A549 (cell line): ENCODE data around the gene MTSS2. TPM values are rescaled to one million over a fixed set of nuclear protein-coding genes. Genes with fewer than 3 reads are reported as not detected.

Experiments used
- ATAC-seq, 2 experiments: fragments of 200-7000 bp in 1 of 2; fragments of >200 bp in 1 of 2; cut with Nextera tagmentation in 1 of 2; cut with Tn5 transposase in 1 of 2; 3 replicates each; pipeline versions ENCODE4 v1.8.0 to v1.9.1; 2018 to 2020; ENCODE audit warnings: mild to moderate bottlenecking in 1 of 2, moderate library complexity in 1 of 2
- CTCF ChIA-PET: fragments of 300-600 bp; sonication (Branson Sonifier 250); formaldehyde crosslinking; extraction: SDS; loops from one replicate; lab custom pipeline; 2021; ENCODE audit warnings: antibody characterized with exemption, inconsistent platforms; lab: Yijun Ruan, JAX
- POLR2A ChIA-PET: fragments of 350-600 bp; formaldehyde crosslinking; extraction: SDS; loops from one replicate; lab custom pipeline; 2021; ENCODE audit warnings: antibody characterized with exemption, inconsistent platforms; lab: Yijun Ruan, JAX
- DNase-seq, 2 experiments: peaks; one replicate each; pipeline versions ENCODE4 v3.0.0 to v3.0.0-alpha.2; 2011 to 2016; ENCODE audit warnings: low read depth in 1 of 2, low spot score in 1 of 2
- FAIRE-seq: peaks from 2 replicates; lab custom pipeline; 2011; peaks lifted over from hg19 to GRCh38; lab: Jason Lieb, UNC
- H3K27ac ChIP-seq, 2 experiments: fragments of >200 bp; sonication (Bioruptor Twin); formaldehyde crosslinking; 3 replicates each; pipeline ENCODE4 v1.5.1; 2016 to 2017
- H3K4me1 ChIP-seq: fragments of >200 bp; sonication (Bioruptor Twin); formaldehyde crosslinking; 3 replicates; pipeline ENCODE4 v1.6.1; 2016
- H3K4me2 ChIP-seq: fragments of >200 bp; sonication (Bioruptor Twin); formaldehyde crosslinking; 3 replicates; pipeline ENCODE4 v1.6.1; 2016
- H3K4me3 ChIP-seq: fragments of >200 bp; sonication (Bioruptor Twin); formaldehyde crosslinking; 3 replicates; pipeline ENCODE4 v1.5.1; 2016
- H3K9me3 ChIP-seq: fragments of >200 bp; sonication (Bioruptor Twin); formaldehyde crosslinking; 3 replicates; pipeline ENCODE4 v1.6.1; 2016
- CEBPB ChIP-seq, 2 experiments: fragments of >200 bp in 1 of 2; sonication (Bioruptor Twin) in 1 of 2; formaldehyde crosslinking in 1 of 2; IDR thresholded peaks; 2 replicates each; pipeline ENCODE4 v1.6.1; 2012 to 2016
- CHD4 ChIP-seq: fragments of 200-600 bp; sonication (generic); IDR thresholded peaks from 2 replicates; pipeline ENCODE4 v1.6.1; 2016; ENCODE audit warnings: antibody characterized with exemption, mild to moderate bottlenecking, borderline replicate concordance
- FOSL2 ChIP-seq, 2 experiments: fragments of 450-650 bp in 1 of 2; fragments of >200 bp in 1 of 2; sonication (Bioruptor Twin) in 1 of 2; formaldehyde crosslinking; IDR thresholded peaks; 2 replicates each; pipeline versions ENCODE4 v1.5.0 to v1.6.1; 2016 to 2020; ENCODE audit warnings: mild to moderate bottlenecking in 1 of 2, moderate library complexity in 1 of 2
- FOXS1 ChIP-seq: fragments of 250-450 bp; sonication (Bioruptor Pico); IDR thresholded peaks from 2 replicates; pipeline ENCODE4 v1.5.0; 2020; ENCODE audit warnings: mild to moderate bottlenecking, moderate library complexity
- HDAC2 ChIP-seq: fragments of 200-600 bp; sonication (generic); IDR thresholded peaks from 2 replicates; pipeline ENCODE4 v1.6.1; 2016
- HOXB13 ChIP-seq: fragments of 250-450 bp; sonication (Bioruptor Pico); IDR thresholded peaks from 2 replicates; pipeline ENCODE4 v1.5.0; 2020; ENCODE audit warnings: low read depth, mild to moderate bottlenecking, moderate library complexity
- MYC ChIP-seq: IDR thresholded peaks from 2 replicates; pipeline ENCODE4 v1.6.1; 2012; ENCODE audit warnings: mild to moderate bottlenecking, inconsistent platforms, low read length, improper control_type of control experiment, borderline replicate concordance
- NFE2L2 ChIP-seq: fragments of 150-350 bp; conservative IDR thresholded peaks from 2 replicates; pipeline ENCODE4 v1.6.1; 2014; ENCODE audit warnings: low read length
- POLR2AphosphoS2 ChIP-seq: conservative IDR thresholded peaks from 2 replicates; pipeline ENCODE4 v1.6.1; 2012; ENCODE audit warnings: low read length, improper control_type of control experiment, inconsistent platforms
- ZFP36 ChIP-seq: fragments of 450-650 bp; IDR thresholded peaks from 2 replicates; pipeline ENCODE4 v1.6.1; 2014; ENCODE audit warnings: borderline replicate concordance; ENCODE audit not compliant: partially characterized antibody
- ZSCAN20 ChIP-seq: fragments of 250-450 bp; sonication (Bioruptor Pico); IDR thresholded peaks from 2 replicates; pipeline ENCODE4 v1.8.0; 2022; ENCODE audit warnings: mild to moderate bottlenecking, moderate library complexity
- WGBS: methylation state at CpG from one replicate; pipeline ENCODE4 v1.1.6; 2017; ENCODE audit errors: missing lambda C conversion rate; 5-methylcytosine and 5-hydroxymethylcytosine counted together
- polyA plus RNA-seq, 4 experiments: library from polyadenylated mRNA; depleted of rRNA in 3 of 4; stranded (reverse); fragments of >200 nt; fragmentation: RNase III in 1 of 4; extraction: RNeasy Plus Mini Kit Qiagen cat#74134 plus additional on column Dnase treatment in 1 of 4; gene quantifications; 2 replicates in 3 of 4; 3 replicates in 1 of 4; pipeline ENCODE4 v1.2.3, GENCODE V29; 2011 to 2017
- TF ChIP-seq, protein P1 (sequence below): IDR thresholded peaks from 2 replicates; pipeline ENCODE4 v1.6.1; 2012; ENCODE audit warnings: low read depth, borderline replicate concordance
- TF ChIP-seq, protein P2 (sequence below): fragments of 150-350 bp; IDR thresholded peaks from 2 replicates; pipeline ENCODE4 v1.6.1; 2014; ENCODE audit warnings: low read depth, mild to moderate bottlenecking, low read length
- TF ChIP-seq, protein P3 (sequence below): fragments of 450-650 bp; IDR thresholded peaks from 2 replicates; pipeline ENCODE4 v1.6.1; 2014; ENCODE audit warnings: antibody characterized with exemption

MTSS2 gene
- polyA plus RNA-seq, 2 of the 4 experiments (the other 2 are of a cell fraction): 13.1 to 27.1 TPM

DNA sequence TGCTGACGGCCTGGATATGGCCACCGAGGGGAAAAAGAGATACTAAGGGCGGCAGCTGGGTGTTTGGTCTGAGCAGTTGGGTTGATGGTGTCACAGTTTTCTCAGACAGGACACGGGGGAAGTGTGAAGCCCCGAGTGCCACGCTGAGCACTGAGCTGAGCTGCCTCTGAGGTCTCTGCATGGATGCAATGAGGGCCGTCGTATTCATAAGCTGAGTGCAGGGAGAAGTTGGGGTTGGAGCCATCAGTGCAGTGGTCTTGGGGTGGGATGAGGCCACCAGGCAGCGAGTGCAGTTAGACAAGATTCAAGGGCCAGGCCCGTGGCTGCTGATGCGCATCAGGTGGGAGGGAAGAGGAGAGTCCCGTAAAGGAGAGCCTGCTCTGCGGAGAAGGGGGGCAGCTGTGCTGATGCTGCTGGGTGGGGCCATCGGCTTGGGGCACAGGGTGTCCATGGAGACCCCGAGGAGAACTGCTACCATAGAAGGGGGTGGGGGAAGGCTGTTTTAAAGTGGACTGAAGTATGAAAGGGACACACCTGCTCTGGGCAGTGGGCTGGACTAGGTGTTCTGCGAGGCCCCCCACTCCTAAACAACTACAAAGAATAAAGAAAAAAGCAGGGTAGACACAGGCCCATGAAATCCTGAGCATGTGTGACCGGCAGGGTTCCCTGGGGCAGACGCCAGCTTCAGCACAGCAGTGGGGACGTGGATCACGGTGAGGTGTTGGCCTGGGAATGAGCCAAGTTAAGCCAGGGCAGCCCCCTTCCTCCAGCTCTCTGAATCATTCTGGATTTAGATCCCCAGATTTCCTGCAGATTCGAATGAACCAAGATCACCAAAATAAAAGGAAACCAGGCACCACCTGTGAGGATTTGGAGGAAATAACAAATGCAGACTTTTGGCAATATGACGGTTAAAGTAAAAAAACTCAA is 19.8 kb downstream of the MTSS2 start (continued):
- no peak for TF ChIP-seq FOXS1
- TF ChIP-seq, all 56 proteins: peak for 0

DNA sequence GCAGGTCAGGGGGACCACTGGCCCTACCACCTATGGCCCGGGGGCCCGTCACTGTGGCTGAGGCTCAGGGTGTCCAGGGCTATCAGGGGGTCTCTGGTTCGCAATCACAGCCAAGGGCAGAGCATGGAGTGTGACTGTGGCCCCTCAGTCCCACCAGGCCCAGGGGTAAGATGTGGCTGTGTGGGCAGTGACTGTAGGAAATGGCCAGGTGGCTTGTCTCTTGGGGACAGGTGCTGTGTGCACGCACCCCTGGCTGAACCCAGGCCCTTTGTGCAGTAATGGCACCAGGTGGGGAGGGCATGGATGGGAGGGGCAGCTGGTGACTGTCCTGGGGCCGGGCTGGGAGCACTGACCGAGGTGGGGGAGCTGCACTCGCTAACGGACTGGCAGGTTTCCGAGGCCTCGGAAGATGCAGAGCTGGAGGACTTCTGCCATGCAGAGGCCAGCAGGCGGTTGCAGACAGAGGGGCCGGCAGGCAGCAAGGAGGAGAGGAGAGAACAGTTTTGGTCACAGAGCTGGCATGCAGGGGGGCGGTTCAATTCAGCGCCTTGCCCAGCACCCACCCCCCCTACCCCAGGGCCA is 20.6 kb downstream of the MTSS2 start:
- 98% methylated on average over 10 of the region's 14 CpGs for WGBS
- Histone ChIP-seq H3K9me3 (no peaks in the 10 kb centered on the region), H3K4me3 (no peak overlapping the region), H3K27ac (no peak overlapping the region), H3K4me2 (no peak overlapping the region), H3K4me1 (no peaks in the 10 kb centered on the region)
- POLR2A ChIA-PET: no interaction called here
- ATAC-seq (no peak), FAIRE-seq (no peak), DNase-seq (no peak)
- CTCF ChIA-PET: interaction anchor here (4.1 kb wide), 1 partner anchor 12 kb away, joined by 29 read pairs; no protein-coding TSS in a partner anchor
- TF ChIP-seq, protein P1, sequence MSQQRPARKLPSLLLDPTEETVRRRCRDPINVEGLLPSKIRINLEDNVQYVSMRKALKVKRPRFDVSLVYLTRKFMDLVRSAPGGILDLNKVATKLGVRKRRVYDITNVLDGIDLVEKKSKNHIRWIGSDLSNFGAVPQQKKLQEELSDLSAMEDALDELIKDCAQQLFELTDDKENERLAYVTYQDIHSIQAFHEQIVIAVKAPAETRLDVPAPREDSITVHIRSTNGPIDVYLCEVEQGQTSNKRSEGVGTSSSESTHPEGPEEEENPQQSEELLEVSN: no peak
- TF ChIP-seq ZSCAN20 (CRISPR knock-in tag) (no peak), CHD4 (no peak), HDAC2 (no peak)
- TF ChIP-seq, protein P2, sequence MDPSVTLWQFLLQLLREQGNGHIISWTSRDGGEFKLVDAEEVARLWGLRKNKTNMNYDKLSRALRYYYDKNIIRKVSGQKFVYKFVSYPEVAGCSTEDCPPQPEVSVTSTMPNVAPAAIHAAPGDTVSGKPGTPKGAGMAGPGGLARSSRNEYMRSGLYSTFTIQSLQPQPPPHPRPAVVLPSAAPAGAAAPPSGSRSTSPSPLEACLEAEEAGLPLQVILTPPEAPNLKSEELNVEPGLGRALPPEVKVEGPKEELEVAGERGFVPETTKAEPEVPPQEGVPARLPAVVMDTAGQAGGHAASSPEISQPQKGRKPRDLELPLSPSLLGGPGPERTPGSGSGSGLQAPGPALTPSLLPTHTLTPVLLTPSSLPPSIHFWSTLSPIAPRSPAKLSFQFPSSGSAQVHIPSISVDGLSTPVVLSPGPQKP: no peak
- TF ChIP-seq, all 56 proteins: peak for 0

DNA sequence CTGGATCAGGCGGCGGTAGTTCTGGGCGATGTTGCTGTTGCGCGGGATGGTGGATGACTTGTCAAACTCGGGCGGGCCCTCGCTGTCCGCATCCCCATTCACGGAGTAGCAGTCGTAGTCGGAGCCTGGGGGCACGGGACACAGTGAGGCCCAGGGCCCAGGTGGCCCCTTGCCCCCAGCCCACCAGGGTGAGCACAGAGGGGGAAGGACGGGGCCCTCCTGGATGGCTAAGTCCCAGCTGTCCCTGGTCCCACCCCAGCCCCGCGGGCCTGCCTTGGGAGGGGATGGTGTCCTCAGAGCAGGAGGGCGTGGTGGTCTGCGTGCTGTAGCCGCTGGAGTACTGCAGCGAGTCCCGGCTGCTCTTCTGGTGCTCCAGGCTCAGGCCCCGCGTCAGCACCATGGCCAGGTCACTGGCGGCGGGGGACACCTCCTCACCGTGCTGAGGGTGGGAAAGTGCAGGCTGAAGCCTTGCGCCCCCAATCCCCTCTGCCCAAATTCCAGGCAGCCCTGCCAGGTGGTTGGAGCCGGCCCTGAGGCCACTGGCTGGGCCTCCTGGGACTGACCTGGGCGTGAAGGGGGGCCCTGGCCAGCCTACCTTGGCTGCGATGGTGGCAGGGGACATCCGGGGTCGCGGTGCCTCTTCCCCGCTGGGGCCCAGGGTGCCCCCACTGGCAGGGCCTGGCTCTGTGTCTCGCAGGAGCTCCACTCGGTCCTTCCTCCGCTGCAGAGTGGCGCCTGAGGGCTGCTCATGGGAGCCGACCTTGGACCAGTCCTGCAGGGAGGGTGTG is 21.3 kb downstream of the MTSS2 start:
- Histone ChIP-seq H3K9me3 (no peaks in the 10 kb centered on the region), H3K4me3 (no peak overlapping the region), H3K27ac (no peak overlapping the region), H3K4me2 (no peak overlapping the region), H3K4me1 (no peaks in the 10 kb centered on the region)
- ChIA-PET POLR2A (no interaction called here), CTCF (interaction anchor here (4.1 kb wide), 1 partner anchor 11 kb away, joined by 29 read pairs; no protein-coding TSS in a partner anchor)
- ATAC-seq (no peak), FAIRE-seq (no peak), DNase-seq (no peak)
- WGBS: 96% methylated on average over 32 of the region's 39 CpGs
- TF ChIP-seq CEBPB (IDR thresholded peaks at IDR 0.05) (no peak), ZFP36 (no peak), HOXB13 (CRISPR knock-in tag) (no peak), NFE2L2 (no peak), MYC (no peak), POLR2AphosphoS2 (no peak), FOSL2 (IDR thresholded peaks at IDR 0.05) (no peak), FOSL2 (CRISPR knock-in tag; IDR thresholded peaks at IDR 0.05) (no peak)
- TF ChIP-seq, protein P3, sequence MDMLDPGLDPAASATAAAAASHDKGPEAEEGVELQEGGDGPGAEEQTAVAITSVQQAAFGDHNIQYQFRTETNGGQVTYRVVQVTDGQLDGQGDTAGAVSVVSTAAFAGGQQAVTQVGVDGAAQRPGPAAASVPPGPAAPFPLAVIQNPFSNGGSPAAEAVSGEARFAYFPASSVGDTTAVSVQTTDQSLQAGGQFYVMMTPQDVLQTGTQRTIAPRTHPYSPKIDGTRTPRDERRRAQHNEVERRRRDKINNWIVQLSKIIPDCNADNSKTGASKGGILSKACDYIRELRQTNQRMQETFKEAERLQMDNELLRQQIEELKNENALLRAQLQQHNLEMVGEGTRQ: no peak
